HG03175 (cell line): ENCODE data around the gene CAMSAP2.

Experiments
- ATAC-seq: cut with Tn5 transposase; IDR thresholded peaks from one replicate; pipeline ENCODE4 v1.9.1; 2021; ENCODE audit warnings: mild to moderate bottlenecking, moderate library complexity; ENCODE audit not compliant: unreplicated experiment

The CAMSAP2 gene

GRCh38 chr1:200875416-200875815 lies 136.7 kb downstream of the CAMSAP2 start:
- ATAC-seq: no peak

- no peak for ATAC-seq
Measured at GRCh38 chr1:200877010-200877409, 138.3 kb downstream of the CAMSAP2 start.

DNA sequence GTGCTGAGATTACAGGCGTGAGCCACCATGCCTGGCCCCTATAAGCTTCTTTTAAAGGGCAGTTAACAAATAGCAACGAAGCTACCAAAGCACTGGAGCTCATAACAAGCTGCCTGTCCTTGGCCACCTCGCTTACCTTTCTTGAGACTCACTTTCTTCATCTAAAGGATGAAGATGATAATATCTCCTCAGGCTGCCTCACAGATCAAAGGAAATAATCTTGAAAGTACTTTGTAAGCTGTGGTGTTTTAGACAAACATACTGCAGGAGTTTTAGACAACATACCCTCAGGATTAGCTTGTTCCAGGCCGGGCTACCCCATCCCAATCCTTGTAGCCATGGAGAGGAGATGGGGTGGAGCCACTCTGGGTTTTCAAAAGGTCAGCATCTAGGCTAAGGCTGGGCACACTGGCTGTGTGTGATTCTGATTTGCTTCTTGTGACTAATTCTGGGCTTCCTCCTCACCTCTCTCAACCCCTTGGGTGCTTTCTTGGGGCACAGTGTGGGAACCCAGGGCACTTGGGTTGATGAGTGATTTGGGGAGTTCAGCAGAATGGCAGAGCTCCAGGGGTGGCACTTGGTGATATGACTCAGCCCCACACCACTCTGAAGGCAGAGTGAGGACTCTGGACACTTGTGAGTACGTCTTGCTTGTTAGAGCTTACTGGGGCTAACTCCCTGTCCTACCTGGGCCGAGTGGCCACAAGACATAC lies 139.3 kb downstream of the CAMSAP2 start:
- ATAC-seq: peak; percentile 84

DNA sequence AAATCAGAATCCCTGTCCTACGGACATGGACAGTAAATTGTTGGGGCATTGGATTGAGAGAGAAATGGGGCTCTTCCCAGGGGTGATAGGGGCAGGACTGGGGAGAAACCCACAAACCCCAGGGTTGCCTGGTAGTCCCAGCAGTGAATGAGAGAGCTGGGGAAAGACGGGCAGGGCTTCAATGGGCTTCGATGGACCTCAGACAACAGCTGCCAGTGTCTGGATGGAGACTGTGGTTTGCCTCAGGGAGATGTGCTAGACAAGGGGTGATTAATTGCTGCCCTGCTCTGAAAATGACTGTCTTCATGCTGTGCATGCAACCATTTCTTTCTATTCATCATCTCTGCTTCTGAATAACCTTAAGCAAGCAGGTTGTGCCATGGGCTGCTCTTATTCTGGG lies 141.5 kb downstream of the CAMSAP2 start:
- peak; percentile 65 for ATAC-seq

DNA sequence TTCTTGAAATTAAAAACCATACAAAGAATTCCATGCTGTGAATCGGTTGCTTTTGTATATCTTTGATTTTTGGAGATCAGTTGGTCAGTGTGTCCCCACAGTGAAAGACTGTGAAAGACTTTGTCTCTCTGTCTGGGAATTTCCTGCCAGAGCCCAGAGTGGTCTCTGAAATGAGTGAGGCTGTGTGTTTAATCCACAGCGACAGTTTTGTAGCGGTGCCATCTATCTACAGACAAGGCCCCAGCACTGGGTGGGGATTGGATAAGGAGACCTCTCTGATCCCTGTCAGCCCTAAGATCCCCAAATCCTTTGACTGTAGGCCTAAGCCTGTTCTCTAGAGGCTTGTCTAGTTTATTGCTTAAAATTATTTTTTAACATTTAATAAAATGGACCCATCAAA lies 144.4 kb downstream of the CAMSAP2 start:
- no peak for ATAC-seq

- no peak for ATAC-seq
Measured at GRCh38 chr1:200885623-200886402, 147.1 kb downstream of the CAMSAP2 start.

DNA sequence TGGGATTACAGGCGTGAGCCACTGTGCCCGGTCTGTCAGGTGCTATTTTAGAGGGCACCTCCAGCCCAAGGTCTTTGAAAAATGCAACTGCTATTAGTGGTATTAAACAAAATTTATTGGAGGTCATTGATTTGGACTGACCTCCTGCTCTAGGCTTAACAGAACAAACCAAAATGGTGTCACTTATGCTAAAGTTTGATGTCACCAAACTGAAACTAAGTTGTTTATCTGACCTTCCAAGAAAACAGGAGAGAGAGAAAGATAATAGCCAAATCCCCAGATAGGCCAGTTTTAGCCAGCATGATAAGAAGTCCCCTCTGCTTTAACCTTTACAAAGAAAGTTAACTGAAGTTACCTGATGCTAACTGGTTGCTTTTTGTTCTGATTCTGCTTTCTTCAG lies 147.9 kb downstream of the CAMSAP2 start:
- ATAC-seq: no peak

- no peak for ATAC-seq
Measured at GRCh38 chr1:200887036-200887435, 148.3 kb downstream of the CAMSAP2 start.

DNA sequence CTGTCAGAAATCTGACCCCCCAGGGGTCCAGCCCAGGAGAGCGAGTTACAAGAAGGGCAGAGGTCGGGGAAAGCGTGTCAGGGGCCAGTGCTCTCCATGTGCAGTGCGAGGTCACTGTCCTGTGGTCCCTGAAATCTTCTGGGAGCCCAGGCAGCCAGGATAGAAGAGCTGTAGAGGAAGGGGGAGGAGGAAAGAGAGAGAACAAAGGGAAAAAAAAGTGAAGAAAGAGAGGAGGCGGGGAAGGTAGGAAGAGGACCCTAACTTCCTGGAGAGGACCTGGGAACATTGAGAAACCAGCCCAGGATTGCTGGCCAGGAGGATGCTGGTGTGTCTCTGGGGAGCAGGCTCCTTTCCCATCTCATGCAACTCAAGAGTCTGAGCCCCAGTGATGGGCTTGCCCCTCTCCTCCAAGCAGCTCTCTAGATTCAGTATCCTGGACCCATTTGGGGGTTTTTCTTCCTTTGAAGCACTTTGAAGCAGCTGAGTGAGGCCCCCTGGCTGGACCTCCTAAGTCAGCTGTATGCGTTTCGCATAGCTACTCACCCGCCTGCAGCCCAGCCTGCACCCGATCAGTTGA lies 149.2 kb downstream of the CAMSAP2 start:
- no peak for ATAC-seq

DNA sequence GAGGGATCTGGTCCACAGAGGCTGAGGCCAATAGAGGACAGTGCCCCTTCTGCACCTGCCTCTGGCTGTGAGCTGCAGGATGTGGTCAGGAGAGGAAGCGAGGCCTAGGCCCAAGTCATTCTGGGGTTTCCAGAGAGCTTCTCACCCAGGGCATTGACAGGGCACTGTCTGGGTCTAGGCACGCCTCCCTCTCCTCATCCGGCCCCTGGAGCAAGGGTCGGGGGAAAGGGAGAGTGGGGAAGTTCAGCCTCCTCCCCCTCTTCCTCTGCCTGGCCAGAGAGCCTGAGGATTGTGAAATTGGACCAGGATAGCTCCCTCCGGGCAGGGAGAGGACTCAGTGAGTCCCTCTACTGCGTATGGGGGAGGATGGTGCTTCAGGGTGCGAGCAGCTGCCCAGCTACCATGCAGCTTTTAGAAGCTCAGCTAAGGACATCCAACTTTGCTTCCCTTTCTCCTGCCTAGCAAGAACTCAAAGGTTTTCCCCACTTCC lies 149.7 kb downstream of the CAMSAP2 start:
- ATAC-seq: peak; percentile 88

GRCh38 chr1:200889571-200889970 lies 150.9 kb downstream of the CAMSAP2 start:
- ATAC-seq: no peak

DNA sequence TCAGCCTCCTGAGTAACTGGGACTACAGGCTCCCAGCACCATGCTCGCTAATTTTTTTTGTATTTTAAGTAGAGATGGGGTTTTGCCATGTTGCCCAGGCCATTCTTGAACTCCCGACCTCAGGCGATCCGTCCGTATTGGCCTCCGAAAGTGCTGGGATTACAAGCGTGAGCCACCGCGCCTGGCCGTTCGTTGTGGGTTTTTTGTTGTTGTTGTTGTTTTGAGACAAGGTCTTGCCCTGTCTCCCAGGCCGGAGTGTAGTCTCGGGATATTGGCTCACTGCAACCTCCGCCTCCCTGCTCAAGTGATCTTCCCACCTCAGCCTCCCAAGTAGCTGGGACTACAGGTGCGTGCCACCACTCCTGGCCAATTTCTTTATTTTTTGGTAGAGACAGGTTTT lies 151.3 kb downstream of the CAMSAP2 start:
- ATAC-seq: no peak

DNA sequence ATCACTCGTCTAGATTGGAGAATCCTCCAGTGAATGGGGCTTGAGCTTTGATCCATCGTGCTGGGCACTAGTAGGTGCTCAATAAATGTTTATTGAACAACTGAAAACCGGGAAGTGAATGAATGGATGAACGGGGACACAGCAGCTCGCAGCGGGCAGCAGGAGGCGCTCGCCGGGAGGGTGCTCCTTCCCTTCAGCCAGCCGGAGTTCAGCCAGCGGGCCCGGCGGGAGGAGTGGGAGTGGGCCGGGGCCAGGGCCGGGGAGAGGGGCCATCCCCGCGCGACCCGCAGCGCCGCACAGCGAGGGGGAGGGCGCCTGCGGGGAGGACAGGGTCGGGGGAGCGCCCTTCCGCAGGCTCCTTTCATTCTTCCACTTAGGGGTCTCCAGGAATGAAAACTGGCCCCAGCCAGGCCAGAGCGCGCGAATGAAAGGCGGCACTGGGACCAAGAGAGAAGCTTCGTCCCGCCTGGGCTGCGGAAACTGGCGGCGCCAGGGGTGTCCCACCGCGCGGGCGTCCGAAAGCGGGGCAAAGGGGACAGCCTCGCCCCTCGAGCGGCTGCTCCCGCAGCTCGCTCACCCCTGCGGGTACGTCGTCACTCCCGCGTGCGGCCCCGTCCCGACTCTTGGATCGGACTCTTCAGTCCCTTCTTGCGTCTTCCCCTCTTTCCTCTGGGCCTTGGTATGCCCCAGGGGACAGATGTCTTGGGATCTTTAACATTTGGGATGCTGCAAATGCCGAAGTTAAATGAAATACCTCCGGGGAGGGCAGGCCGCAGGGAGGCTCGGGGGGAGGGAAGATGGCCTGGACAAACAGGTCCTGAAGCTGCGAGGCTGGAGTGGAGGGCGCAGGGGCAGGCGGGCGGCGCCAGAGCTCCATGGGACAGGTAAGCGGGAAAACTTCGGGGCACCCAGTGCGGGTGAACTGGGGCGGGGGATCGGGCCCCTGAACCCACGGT lies 152.4 kb downstream of the CAMSAP2 start:
- ATAC-seq: no peak

DNA sequence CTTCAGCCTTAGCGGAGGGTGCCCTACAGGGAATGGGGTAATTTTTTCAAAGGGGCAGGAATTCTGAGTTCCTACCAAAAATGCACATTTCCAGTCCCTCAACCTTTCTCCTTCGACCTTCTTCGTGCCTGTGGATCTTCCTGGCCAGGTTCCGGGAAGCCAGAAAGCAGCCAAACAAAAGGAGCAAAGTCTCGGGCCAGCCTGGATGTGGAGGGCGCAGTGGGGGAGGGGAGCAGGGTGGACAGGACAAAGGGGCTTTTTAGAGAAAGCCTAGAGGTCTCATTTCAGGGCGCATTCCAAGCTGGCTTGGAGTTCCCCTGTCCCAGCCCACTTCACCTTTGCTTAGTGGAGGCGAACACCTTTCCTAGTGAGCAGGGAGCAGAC lies 153.1 kb downstream of the CAMSAP2 start:
- no peak for ATAC-seq

- ATAC-seq: no peak
Measured at GRCh38 chr1:200892546-200892945, 153.9 kb downstream of the CAMSAP2 start.

- peak; percentile 19 for ATAC-seq
Measured at GRCh38 chr1:200892958-200893357, 154.3 kb downstream of the CAMSAP2 start.

DNA sequence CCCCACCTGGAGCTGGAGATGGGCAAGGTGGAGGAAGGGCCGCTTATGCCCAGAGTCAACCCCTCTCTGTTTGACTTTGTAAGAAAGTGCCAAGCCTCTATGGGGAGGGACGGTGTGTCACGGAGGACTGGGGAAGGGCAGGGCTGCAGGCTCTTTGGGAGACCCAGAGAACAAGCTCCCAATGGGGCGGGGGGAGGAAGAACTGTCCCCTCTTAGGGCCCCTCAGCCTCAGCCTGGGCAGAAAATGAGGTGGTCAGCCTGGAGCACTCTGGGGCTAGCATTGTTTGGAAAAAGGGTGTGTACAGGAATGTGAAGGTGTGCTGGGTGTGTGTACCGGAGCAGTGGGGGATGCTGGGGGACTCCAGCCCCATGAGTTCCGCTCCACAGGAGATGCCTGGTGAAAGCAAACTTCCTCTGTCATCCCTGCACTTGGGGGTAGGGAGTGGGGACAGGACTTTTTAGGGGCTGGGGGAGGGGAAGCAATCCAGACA lies 154.8 kb downstream of the CAMSAP2 start:
- no peak for ATAC-seq

- ATAC-seq: no peak
Measured at GRCh38 chr1:200894712-200895442, 156.2 kb downstream of the CAMSAP2 start, which contains the start of gene INAVA. INAVA (plus strand) TSS chr1:200894900; CDS start chr1:200898401, 3,501 bp downstream.

DNA sequence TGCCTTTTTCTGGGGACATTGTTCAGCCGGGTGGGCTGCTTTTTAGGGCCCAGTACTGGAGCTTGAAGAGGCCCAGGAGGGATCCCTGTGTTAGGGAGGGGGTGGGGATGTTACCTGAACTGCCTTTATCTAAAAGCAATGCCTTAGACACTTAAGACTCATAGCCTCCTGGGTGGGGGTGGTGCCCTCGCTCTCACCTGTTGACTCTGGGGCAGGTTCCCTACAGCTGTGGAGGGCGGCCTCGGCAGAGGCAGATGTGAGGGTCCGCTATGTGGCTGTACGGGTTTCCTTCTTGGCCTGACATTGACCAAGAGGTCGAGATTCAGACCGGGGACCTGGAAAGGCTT lies 156.7 kb downstream of the CAMSAP2 start:
- no peak for ATAC-seq
